ENCODE measurements around the gene COBLL1. TPM values are rescaled to one million over a fixed set of nuclear protein-coding genes. Genes with fewer than 3 reads are reported as not detected.
"Not testable (repeated sequence)": the region's sequence is repeated elsewhere in the genome, so short reads cannot be mapped to it uniquely, and the experiment has no call there.

COBLL1 gene
- total RNA-seq, 1 experiment from 2014 or later: 5.9 TPM

- H3K9me3 ChIP-seq (ENCODE audit: control insufficient read depth, low read depth, low read length): no peaks in the 10 kb centered on the region
- no peak overlapping the region for H3K4me3 Mint-ChIP-seq
- no peak overlapping the region for H3T11ph ChIP-seq (ENCODE audit: low read length)
- no peak overlapping the region for H3K27ac Mint-ChIP-seq
- H3K9me3 Mint-ChIP-seq: no peaks in the 10 kb centered on the region
- no peak overlapping the region for H2BK12ac ChIP-seq (ENCODE audit: insufficient read length, low read depth, low read length)
- no peak overlapping the region for H3K14ac ChIP-seq (ENCODE audit: insufficient read depth, low read length)
- no peak overlapping the region for H3K4me2 ChIP-seq (ENCODE audit: insufficient read depth, insufficient read length, low read length)
- no peak overlapping the region for H3K27ac ChIP-seq (ENCODE audit: insufficient read length, low read depth, low read length)
- no peaks in the 10 kb centered on the region for H3K4me1 ChIP-seq (ENCODE audit: insufficient read depth, low read length)
- no peaks in the 10 kb centered on the region for H3K79me1 ChIP-seq (ENCODE audit: insufficient read depth, low read depth, low read length, poor library complexity, severe bottlenecking)
- H4K20me1 ChIP-seq (ENCODE audit: control insufficient read depth, insufficient read depth, insufficient read length): no peaks in the 10 kb centered on the region
- no peak overlapping the region for H3K56ac ChIP-seq (ENCODE audit: insufficient read length, low read depth, low read length)
- no peaks in the 10 kb centered on the region for H3K27me3 Mint-ChIP-seq (ENCODE audit: low read depth)
- WGBS (ENCODE audit: extremely low coverage, insufficient read length, low lambda C conversion rate): no CpG with 5 or more reads among the region's 1 CpG
- H2BK120ac ChIP-seq (ENCODE audit: low read depth, low read length, poor library complexity, severe bottlenecking): no peak overlapping the region
- no peak overlapping the region for H4K5ac ChIP-seq (ENCODE audit: insufficient read length, low read depth, low read length)
- no peak overlapping the region for H2BK15ac ChIP-seq (ENCODE audit: low read depth, low read length)
- H3K23me2 ChIP-seq (ENCODE audit: insufficient read length, low read depth, low read length, poor library complexity, severe bottlenecking): no peaks in the 10 kb centered on the region
- no peaks in the 10 kb centered on the region for H3K4me1 Mint-ChIP-seq
- H3K79me2 ChIP-seq (ENCODE audit: insufficient read depth, low read length): no peaks in the 10 kb centered on the region
- H3K4ac ChIP-seq (ENCODE audit: low read depth, low read length): no peak overlapping the region
- H3K23ac ChIP-seq (ENCODE audit: insufficient read length, low read depth, low read length): no peak overlapping the region
- no peak overlapping the region for H2BK5ac ChIP-seq (ENCODE audit: insufficient read length, low read length)
- H4K8ac ChIP-seq (replicated peaks; ENCODE audit: insufficient read length, low read depth, low read length): no peak overlapping the region
- no peak overlapping the region for H3K9ac ChIP-seq (ENCODE audit: extremely low read depth, insufficient read length, low read length)
- no peaks in the 10 kb centered on the region for H3K36me3 Mint-ChIP-seq (ENCODE audit: insufficient read depth in 1 of 3, low read depth in 3 of 3)
- H4K91ac ChIP-seq (ENCODE audit: insufficient read length, low read depth, low read length): no peak overlapping the region
- H2AK5ac ChIP-seq (ENCODE audit: insufficient read length, low read length): no peak overlapping the region
- H2BK20ac ChIP-seq (ENCODE audit: low read depth, low read length, poor library complexity, severe bottlenecking): no peak overlapping the region
- no peak for TF ChIP-seq CTCF (conservative IDR thresholded peaks at IDR 0.05)
- no peak overlapping the region for H2AFZ ChIP-seq (ENCODE audit: low read length)
- no peaks in the 10 kb centered on the region for H3K27me3 ChIP-seq (ENCODE audit: insufficient read depth, low read length)
- no peak for DNase-seq
- H3K18ac ChIP-seq (ENCODE audit: insufficient read length, low read depth, low read length): no peak overlapping the region
These were observed 79.7 kb downstream of the COBLL1 start for GRCh38 chr2:164761737-164762460.

GRCh38 chr2:164761201-164761600 is 80.4 kb downstream of the COBLL1 start:
- H3K4me1 Mint-ChIP-seq; H3K27ac Mint-ChIP-seq; H3K9ac ChIP-seq (ENCODE audit: extremely low read depth, insufficient read length, low read length); H2BK120ac ChIP-seq (ENCODE audit: low read depth, low read length, poor library complexity, severe bottlenecking); H3K4me1 ChIP-seq (ENCODE audit: insufficient read depth, low read length); H3K14ac ChIP-seq (ENCODE audit: insufficient read depth, low read length); H3K27me3 Mint-ChIP-seq (ENCODE audit: low read depth); H3K9me3 Mint-ChIP-seq; H2BK20ac ChIP-seq (ENCODE audit: low read depth, low read length, poor library complexity, severe bottlenecking); H3K56ac ChIP-seq (ENCODE audit: insufficient read length, low read depth, low read length); H3K4ac ChIP-seq (ENCODE audit: low read depth, low read length); H2AFZ ChIP-seq (ENCODE audit: low read length); H2AK5ac ChIP-seq (ENCODE audit: insufficient read length, low read length); DNase-seq; H3K79me2 ChIP-seq (ENCODE audit: insufficient read depth, low read length); H3K36me3 Mint-ChIP-seq (ENCODE audit: insufficient read depth in 1 of 3, low read depth in 3 of 3); H3K4me2 ChIP-seq (ENCODE audit: insufficient read depth, insufficient read length, low read length); H3K23ac ChIP-seq (ENCODE audit: insufficient read length, low read depth, low read length); H4K8ac ChIP-seq (replicated peaks; ENCODE audit: insufficient read length, low read depth, low read length); H2BK12ac ChIP-seq (ENCODE audit: insufficient read length, low read depth, low read length); H4K5ac ChIP-seq (ENCODE audit: insufficient read length, low read depth, low read length); H3K9me3 ChIP-seq (ENCODE audit: control insufficient read depth, low read depth, low read length); H2BK15ac ChIP-seq (ENCODE audit: low read depth, low read length); H3T11ph ChIP-seq (ENCODE audit: low read length); H2BK5ac ChIP-seq (ENCODE audit: insufficient read length, low read length); H4K20me1 ChIP-seq (ENCODE audit: control insufficient read depth, insufficient read depth, insufficient read length); H4K91ac ChIP-seq (ENCODE audit: insufficient read length, low read depth, low read length); H3K18ac ChIP-seq (ENCODE audit: insufficient read length, low read depth, low read length); H3K23me2 ChIP-seq (ENCODE audit: insufficient read length, low read depth, low read length, poor library complexity, severe bottlenecking); H3K79me1 ChIP-seq (ENCODE audit: insufficient read depth, low read depth, low read length, poor library complexity, severe bottlenecking); H3K27ac ChIP-seq (ENCODE audit: insufficient read length, low read depth, low read length); H3K27me3 ChIP-seq (ENCODE audit: insufficient read depth, low read length); H3K4me3 Mint-ChIP-seq: not testable (repeated sequence)
- no CpG with 5 or more reads among the region's 9 CpGs for WGBS (ENCODE audit: extremely low coverage, insufficient read length, low lambda C conversion rate)
